ENCODE data around the gene SRXN1.

SRXN1 gene

GRCh38 chr20:687468-688203 lies 34.6 kb upstream of the SRXN1 start:
- H3K27ac ChIP-seq: no peak overlapping the region
- TF ChIP-seq, protein P1, sequence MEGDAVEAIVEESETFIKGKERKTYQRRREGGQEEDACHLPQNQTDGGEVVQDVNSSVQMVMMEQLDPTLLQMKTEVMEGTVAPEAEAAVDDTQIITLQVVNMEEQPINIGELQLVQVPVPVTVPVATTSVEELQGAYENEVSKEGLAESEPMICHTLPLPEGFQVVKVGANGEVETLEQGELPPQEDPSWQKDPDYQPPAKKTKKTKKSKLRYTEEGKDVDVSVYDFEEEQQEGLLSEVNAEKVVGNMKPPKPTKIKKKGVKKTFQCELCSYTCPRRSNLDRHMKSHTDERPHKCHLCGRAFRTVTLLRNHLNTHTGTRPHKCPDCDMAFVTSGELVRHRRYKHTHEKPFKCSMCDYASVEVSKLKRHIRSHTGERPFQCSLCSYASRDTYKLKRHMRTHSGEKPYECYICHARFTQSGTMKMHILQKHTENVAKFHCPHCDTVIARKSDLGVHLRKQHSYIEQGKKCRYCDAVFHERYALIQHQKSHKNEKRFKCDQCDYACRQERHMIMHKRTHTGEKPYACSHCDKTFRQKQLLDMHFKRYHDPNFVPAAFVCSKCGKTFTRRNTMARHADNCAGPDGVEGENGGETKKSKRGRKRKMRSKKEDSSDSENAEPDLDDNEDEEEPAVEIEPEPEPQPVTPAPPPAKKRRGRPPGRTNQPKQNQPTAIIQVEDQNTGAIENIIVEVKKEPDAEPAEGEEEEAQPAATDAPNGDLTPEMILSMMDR (IDR thresholded peaks at IDR 0.05): no peak
- no peak for DNase-seq (ENCODE audit: low spot score)

DNA sequence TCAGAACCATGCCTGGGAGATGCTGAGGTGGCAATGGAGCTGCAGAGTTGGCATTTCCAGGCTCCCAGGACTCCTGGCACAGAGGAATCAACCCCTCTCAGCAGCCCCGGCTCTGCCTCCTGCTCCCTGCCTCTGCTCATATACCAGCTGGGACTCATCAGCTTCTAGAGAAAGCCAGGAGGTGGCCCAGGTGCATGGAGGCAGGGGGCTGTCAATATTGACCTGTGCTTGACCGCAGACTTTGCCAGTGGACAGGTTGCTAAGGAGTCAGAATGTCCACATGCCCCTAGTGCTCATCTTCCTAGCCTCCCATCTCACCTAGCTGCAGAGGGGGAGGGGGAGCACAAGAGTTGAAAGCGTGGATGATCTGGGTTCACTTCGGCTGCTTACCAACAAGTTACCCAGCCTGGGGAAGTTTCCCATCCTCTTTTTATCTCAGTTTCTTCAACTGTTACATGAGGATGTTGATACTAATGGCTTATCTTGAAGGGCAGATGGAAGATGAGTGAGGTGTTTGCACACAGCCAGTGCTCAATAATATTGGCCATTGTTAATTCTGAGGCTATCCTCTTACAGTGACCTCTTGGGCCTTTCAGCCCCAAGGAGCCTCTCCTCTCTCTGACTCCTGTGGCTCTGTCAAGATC lies 31.8 kb upstream of the SRXN1 start:
- TF ChIP-seq, protein P1 (IDR thresholded peaks at IDR 0.05): no peak
- DNase-seq (ENCODE audit: low spot score): no peak

More at GRCh38 chr20:687468-688203, 34.6 kb upstream of the SRXN1 start:
- no peak overlapping the region for H3K4me3 ChIP-seq

GRCh38 chr20:682123-682522 lies 29.1 kb upstream of the SRXN1 start:
- Histone ChIP-seq H3K4me3 (no peak overlapping the region), H3K27ac (no peak overlapping the region)
- TF ChIP-seq, protein P1 (IDR thresholded peaks at IDR 0.05): no peak
- no peak for DNase-seq (ENCODE audit: low spot score)

More for the DNA sequence above, 31.8 kb upstream of the SRXN1 start:
- Histone ChIP-seq H3K27ac (no peak overlapping the region), H3K4me3 (no peak overlapping the region)

- Histone ChIP-seq H3K4me3 (no peak overlapping the region), H3K27ac (no peak overlapping the region)
- DNase-seq (ENCODE audit: low spot score): no peak
- TF ChIP-seq, protein P1 (IDR thresholded peaks at IDR 0.05): no peak
Measured at GRCh38 chr20:680638-681187, 27.7 kb upstream of the SRXN1 start.

GRCh38 chr20:677957-678356 lies 25.0 kb upstream of the SRXN1 start:
- TF ChIP-seq, protein P1 (IDR thresholded peaks at IDR 0.05): no peak
- H3K4me3 ChIP-seq: no peak overlapping the region
- DNase-seq (ENCODE audit: low spot score): no peak
- H3K27ac ChIP-seq: no peak overlapping the region

DNA sequence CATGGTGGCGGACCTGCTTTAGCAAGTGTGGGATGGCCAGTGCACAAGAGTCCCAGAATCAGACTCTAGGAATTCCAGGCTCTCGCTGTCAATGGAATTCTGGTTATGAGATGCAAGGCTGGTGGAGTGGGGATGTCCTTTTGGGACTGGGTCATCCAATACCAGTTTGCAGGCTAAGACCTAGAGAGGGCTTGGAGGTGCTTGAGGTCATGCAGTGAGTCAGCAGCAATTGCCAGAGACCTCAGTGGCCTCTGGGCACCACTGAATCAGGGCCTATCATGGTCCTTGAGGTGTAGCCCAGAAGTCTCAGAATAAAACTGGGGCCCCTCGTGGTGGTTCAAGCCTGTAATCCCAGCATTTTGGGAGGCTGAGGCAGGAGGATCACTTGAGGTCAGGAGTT lies 24.0 kb upstream of the SRXN1 start:
- Histone ChIP-seq H3K4me3 (no peak overlapping the region), H3K27ac (no peak overlapping the region)
- TF ChIP-seq, protein P1 (IDR thresholded peaks at IDR 0.05): no peak
- DNase-seq (ENCODE audit: low spot score): no peak
